ENCODE data around the gene ZNF583. TPM values are rescaled to one million over a fixed set of nuclear protein-coding genes. Genes with fewer than 3 reads are reported as not detected.

ZNF583 gene
- total RNA-seq (2021; ENCODE audit: unreplicated experiment) (not detected), Bru-seq, nascent RNA (percentile 4 among the genes with signal in this experiment), BruChase-seq, experiment 1, labeled RNA remaining after a 6-hour chase (not detected), BruChase-seq, experiment 2, labeled RNA remaining after a 2-hour chase (percentile 4 among the genes with signal in this experiment)
- not detected in 2 replicates for polyA plus RNA-seq (2012)
- long read RNA-seq: 0 reads

DNA sequence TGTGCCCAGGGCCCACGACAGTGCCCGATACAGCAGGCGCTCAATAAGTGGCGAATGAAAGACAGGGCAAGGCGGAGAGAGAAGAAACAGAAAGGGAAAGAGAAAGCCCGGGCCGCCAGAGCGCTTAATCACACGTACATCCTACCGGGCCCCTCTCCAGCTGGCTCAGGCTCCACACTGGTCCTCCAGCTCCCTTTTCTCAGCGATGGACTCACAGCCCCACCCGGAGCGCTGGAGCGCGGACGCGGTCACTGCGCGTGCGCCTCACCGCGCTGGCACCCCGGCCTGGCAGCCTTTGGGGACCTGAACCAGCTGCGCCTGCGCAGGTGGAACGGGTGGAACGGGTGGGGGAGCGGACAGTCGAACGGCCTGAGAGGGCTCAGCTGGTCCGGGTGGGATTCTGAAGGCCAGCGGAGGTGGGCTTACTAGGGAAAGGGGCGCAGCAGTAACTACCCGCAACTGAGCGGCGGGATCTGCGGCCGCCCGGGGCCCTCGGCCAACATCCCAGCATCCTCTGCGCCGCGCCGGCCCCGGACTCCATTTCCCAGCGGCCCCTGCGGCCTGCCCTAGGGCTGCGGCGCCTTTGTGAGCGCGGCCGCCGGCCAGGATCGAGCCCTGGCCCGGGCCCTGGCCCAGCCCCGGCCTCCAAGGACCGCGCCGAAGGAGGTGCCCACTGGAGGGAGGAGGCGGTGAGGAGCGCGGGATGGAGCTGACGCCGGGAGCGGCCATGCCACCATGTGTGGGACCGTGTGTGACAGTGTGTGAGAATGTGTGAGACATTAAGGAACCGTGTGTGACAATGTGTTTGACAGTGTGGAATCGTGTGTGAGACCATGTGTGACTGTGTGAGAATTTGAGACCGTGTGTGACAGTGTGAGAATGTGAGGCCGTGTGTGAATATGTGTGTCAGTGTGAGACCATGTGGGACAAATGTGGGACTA, at the start of gene ZNF583:
Gene ZNF583, plus strand, starts transcription at position 569 of the 941 bp plus-strand sequence. CDS start 2,783 bp downstream, outside the sequence.
- Histone ChIP-seq H3K27ac (ENCODE audit: low read depth, low read length) (no peak within 1 kb of the TSS), H3K4me1 (ENCODE audit: control insufficient read depth in 1 of 2, insufficient read depth in 2 of 2, low read length in 2 of 2) (no peaks in the 10 kb centered on the region), H3K9me2 (ENCODE audit: insufficient read depth) (no peaks in the 10 kb centered on the region), H3K4me3 (replicated peaks in 1 of 2; ENCODE audit: low read depth in 1 of 2, low read length in 2 of 2) (no peak within 1 kb of the TSS; a peak in 1 of 4 replicates), H3K36me3 (ENCODE audit: control insufficient read depth in 1 of 2, insufficient read depth in 2 of 2, low read length in 2 of 2) (no peaks in the 10 kb centered on the region), H3K79me2 (ENCODE audit: insufficient read depth, low read length) (no peaks in the 10 kb centered on the region), H4K20me1 (ENCODE audit: insufficient read depth) (no peaks in the 10 kb centered on the region), H3K9me3 (ENCODE audit: control insufficient read depth in 1 of 2, insufficient read depth in 1 of 2, low read depth in 1 of 2, low read length in 2 of 2) (peaks cover 12 to 30% of the 10 kb centered on the region in 2 experiments; a peak in 2 of 4 replicates), H2AFZ (ENCODE audit: low read depth, low read length, poor library complexity, severe bottlenecking) (no peak within 1 kb of the TSS), H3K4me2 (ENCODE audit: low read length) (no peak within 1 kb of the TSS), H3K27me3 (ENCODE audit: insufficient read depth, low read length) (no peaks in the 10 kb centered on the region), H3K9ac (ENCODE audit: low read length) (no peak within 1 kb of the TSS)
- intact Hi-C loops (cut with micrococcal nuclease): no loop called here
- no TSS peak for BruUV-seq (replicated peaks)
- CTCF ChIA-PET: no interaction called here
- ATAC-seq (no peak), DNase-seq (ENCODE audit: low read depth, low spot score) (no peak)
- POLR2A ChIA-PET: no interaction called here
- RAD21 ChIA-PET (ENCODE audit: low non-redundant PET in 1 of 2, low total read pairs in 2 of 2, uncharacterized antibody in 2 of 2, unreplicated experiment in 2 of 2): no interaction called here
- no peak for TF ChIP-seq TCF7L2 (IDR thresholded peaks at IDR 0.05; ENCODE audit: borderline replicate concordance, extremely low read depth, insufficient read depth, insufficient read length)
- no peak for TF ChIP-seq EZH2phosphoT487 (IDR thresholded peaks at IDR 0.05; ENCODE audit: borderline replicate concordance)
- no peak for TF ChIP-seq POLR2AphosphoS5 (IDR thresholded peaks at IDR 0.05; ENCODE audit: low read depth, low read length)
- TF ChIP-seq, protein P1, sequence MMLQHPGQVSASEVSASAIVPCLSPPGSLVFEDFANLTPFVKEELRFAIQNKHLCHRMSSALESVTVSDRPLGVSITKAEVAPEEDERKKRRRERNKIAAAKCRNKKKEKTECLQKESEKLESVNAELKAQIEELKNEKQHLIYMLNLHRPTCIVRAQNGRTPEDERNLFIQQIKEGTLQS (IDR thresholded peaks at IDR 0.05): no peak
- TF ChIP-seq EZH2 (IDR thresholded peaks at IDR 0.05): no peak
- no peak for TF ChIP-seq SRF (IDR thresholded peaks at IDR 0.05; ENCODE audit: low read depth)
- TF ChIP-seq EGR1 (IDR thresholded peaks at IDR 0.05; ENCODE audit: low read depth): no peak
- TF ChIP-seq, protein P2, sequence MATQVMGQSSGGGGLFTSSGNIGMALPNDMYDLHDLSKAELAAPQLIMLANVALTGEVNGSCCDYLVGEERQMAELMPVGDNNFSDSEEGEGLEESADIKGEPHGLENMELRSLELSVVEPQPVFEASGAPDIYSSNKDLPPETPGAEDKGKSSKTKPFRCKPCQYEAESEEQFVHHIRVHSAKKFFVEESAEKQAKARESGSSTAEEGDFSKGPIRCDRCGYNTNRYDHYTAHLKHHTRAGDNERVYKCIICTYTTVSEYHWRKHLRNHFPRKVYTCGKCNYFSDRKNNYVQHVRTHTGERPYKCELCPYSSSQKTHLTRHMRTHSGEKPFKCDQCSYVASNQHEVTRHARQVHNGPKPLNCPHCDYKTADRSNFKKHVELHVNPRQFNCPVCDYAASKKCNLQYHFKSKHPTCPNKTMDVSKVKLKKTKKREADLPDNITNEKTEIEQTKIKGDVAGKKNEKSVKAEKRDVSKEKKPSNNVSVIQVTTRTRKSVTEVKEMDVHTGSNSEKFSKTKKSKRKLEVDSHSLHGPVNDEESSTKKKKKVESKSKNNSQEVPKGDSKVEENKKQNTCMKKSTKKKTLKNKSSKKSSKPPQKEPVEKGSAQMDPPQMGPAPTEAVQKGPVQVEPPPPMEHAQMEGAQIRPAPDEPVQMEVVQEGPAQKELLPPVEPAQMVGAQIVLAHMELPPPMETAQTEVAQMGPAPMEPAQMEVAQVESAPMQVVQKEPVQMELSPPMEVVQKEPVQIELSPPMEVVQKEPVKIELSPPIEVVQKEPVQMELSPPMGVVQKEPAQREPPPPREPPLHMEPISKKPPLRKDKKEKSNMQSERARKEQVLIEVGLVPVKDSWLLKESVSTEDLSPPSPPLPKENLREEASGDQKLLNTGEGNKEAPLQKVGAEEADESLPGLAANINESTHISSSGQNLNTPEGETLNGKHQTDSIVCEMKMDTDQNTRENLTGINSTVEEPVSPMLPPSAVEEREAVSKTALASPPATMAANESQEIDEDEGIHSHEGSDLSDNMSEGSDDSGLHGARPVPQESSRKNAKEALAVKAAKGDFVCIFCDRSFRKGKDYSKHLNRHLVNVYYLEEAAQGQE (IDR thresholded peaks at IDR 0.05; ENCODE audit: low read depth): no peak
- TF ChIP-seq SIN3A (IDR thresholded peaks at IDR 0.05; ENCODE audit: low read depth): no peak
- no peak for TF ChIP-seq FOSL1 (IDR thresholded peaks at IDR 0.05; ENCODE audit: low read depth)
- no peak for TF ChIP-seq ZNF274 (IDR thresholded peaks at IDR 0.05; ENCODE audit: low read depth, low read length)
- TF ChIP-seq, protein P3, sequence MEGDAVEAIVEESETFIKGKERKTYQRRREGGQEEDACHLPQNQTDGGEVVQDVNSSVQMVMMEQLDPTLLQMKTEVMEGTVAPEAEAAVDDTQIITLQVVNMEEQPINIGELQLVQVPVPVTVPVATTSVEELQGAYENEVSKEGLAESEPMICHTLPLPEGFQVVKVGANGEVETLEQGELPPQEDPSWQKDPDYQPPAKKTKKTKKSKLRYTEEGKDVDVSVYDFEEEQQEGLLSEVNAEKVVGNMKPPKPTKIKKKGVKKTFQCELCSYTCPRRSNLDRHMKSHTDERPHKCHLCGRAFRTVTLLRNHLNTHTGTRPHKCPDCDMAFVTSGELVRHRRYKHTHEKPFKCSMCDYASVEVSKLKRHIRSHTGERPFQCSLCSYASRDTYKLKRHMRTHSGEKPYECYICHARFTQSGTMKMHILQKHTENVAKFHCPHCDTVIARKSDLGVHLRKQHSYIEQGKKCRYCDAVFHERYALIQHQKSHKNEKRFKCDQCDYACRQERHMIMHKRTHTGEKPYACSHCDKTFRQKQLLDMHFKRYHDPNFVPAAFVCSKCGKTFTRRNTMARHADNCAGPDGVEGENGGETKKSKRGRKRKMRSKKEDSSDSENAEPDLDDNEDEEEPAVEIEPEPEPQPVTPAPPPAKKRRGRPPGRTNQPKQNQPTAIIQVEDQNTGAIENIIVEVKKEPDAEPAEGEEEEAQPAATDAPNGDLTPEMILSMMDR (IDR thresholded peaks at IDR 0.05 in 2 of 3, conservative IDR thresholded peaks at IDR 0.05 in 1 of 3; ENCODE audit: borderline replicate concordance in 1 of 3, insufficient read depth in 1 of 3, low read depth in 2 of 3, low read length in 2 of 3): no peak
- TF ChIP-seq ELF1 (IDR thresholded peaks at IDR 0.05; ENCODE audit: borderline replicate concordance, low read depth): no peak
- TF ChIP-seq POLR2A (IDR thresholded peaks at IDR 0.05; ENCODE audit: borderline replicate concordance, extremely low read depth, insufficient read depth, insufficient read length): no peak
- no peak for TF ChIP-seq JUND (IDR thresholded peaks at IDR 0.05)
- TF ChIP-seq YY1 (IDR thresholded peaks at IDR 0.05; ENCODE audit: extremely low read depth, insufficient replicate concordance, low read depth, low read length): no peak
- no peak for TF ChIP-seq RAD21 (IDR thresholded peaks at IDR 0.05; ENCODE audit: low read depth)

All from HCT116 (cell line).